GM21825 (cell line): ENCODE measurements around the gene CHRNA1.

Experiments used
- ATAC-seq: cut with Tn5 transposase; IDR thresholded peaks from one replicate; pipeline ENCODE4 v1.9.1; 2021; ENCODE audit warnings: mild to moderate bottlenecking, moderate library complexity; ENCODE audit not compliant: unreplicated experiment

Gene CHRNA1

DNA sequence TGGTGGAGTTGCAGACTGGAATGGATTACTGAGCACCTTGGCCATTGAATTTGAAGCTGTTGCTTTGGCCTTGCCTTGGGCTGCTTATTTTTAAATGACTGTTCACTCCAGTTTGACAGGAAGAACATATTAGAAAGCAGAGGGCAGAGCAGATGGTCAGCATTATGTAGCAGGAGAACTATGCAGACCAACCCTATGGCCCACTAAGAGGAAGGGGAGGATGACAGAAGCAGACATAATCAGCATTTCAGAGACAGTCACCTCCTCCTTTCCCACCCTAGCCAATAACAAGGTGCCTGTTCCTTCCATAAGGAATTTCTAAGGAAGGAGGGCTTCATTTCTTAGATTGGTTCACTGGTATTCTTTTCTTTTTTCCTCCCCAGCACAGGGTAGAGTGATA is 2.4 kb downstream of the CHRNA1 start:
- no peak for ATAC-seq

DNA sequence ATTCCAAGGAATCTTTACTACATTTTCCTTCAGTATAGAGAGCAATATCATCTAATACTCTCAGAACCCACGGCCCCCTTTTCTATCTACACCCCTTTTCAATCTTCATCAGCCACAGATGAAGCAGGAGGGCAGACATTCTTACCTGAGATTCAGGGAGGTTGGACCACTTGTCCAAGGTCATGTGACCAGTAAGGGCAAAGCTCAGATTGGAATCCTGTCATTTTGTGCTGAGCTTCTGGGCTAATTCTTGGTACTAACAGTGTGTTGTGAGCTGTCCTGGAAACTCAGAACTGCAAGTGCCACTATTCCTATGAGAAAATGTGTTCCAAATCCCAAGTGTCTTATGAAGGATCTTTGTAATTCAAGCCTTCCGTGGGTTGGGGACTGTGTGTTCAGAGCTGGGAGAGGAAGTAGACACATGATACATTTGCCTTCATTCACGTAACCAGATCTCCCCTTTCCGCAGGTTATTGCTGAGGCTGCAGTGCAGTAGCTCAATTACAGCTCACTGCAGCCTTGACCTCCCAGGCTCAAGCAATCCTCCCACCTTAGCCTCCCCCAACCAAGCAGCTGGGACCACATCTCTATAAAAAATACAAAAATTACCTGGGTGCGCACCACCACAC is 3.3 kb downstream of the CHRNA1 start:
- no peak for ATAC-seq

DNA sequence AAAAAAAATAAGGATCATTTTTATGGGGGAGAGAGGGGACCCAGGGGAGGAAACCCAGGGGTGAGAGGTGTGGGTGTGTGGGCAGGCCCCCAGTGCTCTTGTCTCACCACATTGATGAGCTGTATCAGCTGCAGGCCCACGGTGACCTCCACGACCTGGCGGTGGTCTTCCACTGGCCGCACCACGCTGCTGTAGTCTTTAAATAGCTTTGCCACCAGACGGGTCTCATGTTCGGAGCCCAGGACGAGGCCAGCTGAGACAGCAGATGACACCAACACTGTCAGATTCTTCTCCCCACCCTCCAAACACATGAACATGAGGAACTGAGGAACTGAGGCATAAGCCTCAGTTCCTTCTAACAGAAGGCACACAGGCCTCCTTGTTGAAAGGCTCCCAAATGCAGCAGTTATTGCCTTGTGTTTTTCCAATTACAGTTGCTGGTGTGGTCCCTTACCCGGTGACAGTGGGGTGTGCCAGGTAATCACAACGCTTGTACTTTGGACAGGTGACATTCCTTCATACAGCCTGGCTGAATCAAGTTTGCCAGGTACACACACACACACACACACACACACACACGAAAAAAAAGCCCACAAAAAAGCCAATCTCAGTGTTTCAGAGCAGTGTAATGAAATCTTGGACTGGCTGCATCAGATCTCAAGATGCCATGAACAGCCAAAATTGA is 4.7 kb downstream of the CHRNA1 start:
- ATAC-seq = no peak

GRCh38 chr2:174756743-174757142 is 7.5 kb downstream of the CHRNA1 start:
- ATAC-seq = no peak

- peak; percentile 17 for ATAC-seq
Measured at GRCh38 chr2:174753038-174753633, 11.1 kb downstream of the CHRNA1 start.

- peak; percentile 79 for ATAC-seq
Measured at GRCh38 chr2:174752403-174753037, 11.8 kb downstream of the CHRNA1 start.

DNA sequence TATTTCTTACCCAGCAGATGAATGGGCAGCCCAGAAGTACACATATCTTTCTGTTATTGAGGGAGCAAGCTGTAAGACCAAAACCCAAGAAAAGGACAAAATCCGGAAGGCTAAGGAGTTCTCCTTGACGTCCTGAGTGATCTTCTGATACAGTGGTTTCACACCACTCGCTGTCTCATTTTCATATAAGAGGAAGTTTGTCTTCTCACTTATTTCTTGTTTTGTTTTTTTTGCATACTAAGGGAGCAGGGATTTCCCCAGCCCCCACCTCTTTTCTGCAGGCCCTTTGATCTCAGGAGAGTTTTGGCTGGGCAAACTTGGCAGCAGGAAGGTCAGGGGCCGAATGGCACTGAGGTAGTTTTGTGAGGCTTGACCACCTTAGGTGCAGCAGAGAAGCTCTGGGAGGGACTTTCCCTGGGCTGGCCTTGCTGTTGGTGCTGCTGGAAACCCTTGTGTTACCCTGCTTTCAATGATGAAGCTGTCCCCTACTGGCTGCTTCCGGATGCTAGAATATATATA is 13.3 kb downstream of the CHRNA1 start:
- ATAC-seq = peak; percentile 53

DNA sequence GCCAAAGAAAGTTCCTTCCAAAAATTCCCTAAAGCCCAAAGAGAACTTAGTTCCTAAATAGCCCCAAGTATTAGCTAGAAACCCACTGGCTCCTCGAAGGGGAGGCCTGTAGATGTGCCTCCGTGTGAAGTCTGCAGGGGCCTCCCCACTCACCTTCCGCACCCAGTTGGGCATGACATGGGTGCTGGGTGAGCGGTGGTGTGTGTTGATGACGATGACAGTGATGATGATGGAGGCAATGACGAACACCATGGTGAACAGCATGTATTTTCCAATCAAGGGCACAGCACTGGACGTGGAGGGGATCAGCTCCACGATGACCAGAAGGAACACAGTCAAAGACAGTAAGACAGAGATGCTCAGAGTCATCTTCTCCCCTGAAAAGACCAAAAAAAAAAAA is 14.5 kb downstream of the CHRNA1 start:
- ATAC-seq = no peak

GRCh38 chr2:174748948-174749347 is 15.3 kb downstream of the CHRNA1 start:
- no peak for ATAC-seq

DNA sequence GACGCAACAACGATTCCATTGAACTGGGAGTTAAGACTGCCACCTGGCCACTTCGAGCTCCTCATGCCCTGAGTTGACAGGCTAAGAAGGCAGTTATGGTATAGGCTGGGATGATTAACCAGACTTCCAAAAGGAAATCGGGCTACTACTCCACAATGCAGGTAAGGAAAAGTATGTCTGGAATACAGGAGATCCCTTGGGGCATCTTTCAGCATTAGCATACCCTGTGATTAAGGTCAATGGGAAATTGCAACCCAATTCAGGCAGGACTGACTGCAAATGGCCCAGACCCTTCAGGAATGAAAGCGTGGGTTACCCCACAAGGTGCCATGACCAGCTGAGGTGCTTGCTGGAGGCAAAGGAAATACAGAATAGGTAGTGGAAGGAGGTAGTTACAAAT is 19.1 kb downstream of the CHRNA1 start:
- ATAC-seq = no peak

- ATAC-seq = no peak
Measured at GRCh38 chr2:174744111-174744510, 20.2 kb downstream of the CHRNA1 start.

DNA sequence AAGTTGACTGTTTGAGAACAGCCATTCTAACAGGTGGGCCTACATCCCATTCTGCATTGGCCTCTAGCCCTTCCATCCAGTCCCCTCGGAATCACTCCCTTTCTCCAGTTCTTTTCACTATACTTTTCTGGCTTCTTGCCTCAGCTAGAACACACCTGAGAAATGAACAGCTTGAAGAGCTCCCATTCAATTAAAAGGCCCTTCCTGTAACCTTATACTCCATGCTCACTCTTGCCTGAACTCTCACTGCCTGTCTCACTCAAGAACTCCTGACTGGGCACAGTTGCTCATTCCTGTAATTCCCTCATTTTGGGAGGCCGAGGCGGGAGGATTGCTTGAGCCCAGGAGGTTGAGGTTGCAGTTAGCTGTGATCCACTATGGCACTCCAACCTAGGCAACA is 23.6 kb downstream of the CHRNA1 start:
- ATAC-seq = no peak

DNA sequence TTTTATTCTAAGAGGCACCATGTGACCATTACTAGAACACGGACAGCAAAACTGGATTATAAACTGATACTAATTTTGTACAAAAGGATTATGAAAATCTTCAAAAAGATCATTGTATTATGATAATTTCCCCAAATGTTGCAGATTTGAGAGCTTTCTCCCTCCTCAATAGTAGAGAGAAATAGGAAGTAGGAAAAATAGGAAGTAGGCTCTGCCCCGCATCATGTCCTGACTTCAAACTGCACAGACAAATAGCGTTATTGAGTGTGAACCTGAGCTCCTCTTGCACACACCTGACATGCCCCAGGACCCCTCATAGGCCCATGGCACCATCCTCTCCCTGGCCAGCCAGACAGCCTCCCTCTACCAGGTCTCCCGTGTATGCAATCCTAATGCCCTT is 25.4 kb downstream of the CHRNA1 start:
- ATAC-seq = no peak

DNA sequence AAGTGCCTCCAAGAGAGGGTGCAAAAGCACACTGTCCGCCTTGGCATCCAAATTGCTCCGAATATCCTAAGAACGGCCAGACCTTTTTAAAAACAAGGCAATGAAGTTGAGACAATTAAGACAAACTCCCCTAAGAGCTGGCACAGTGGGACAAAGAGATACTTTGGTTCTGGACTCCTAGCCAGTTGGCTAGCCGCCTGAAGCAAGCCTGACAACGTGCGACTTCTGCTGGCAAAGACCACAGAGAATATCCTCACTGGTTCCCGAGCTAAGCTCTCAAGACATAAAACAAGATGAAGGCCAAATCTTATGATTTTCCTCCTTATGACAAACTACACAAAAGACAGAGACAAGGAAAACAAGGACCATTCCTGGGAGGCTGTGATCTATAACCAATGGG is 32.7 kb downstream of the CHRNA1 start:
- no peak for ATAC-seq

DNA sequence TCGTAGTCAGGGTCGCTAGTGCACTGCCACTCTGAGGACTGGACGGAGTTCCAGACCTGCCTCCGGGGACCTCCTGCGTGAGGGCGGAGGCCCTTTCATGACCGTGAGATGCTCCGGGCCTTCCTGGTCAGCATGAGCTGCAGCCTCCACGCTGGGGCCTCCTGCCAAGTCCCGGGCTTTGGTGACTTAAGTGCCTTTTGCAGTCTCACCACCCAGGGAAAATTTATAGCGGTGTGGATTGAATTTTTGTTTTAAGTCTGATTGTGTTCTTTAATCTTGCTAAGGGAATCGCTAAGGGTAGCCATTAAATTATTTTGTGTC is 33.6 kb downstream of the CHRNA1 start:
- ATAC-seq = no peak

DNA sequence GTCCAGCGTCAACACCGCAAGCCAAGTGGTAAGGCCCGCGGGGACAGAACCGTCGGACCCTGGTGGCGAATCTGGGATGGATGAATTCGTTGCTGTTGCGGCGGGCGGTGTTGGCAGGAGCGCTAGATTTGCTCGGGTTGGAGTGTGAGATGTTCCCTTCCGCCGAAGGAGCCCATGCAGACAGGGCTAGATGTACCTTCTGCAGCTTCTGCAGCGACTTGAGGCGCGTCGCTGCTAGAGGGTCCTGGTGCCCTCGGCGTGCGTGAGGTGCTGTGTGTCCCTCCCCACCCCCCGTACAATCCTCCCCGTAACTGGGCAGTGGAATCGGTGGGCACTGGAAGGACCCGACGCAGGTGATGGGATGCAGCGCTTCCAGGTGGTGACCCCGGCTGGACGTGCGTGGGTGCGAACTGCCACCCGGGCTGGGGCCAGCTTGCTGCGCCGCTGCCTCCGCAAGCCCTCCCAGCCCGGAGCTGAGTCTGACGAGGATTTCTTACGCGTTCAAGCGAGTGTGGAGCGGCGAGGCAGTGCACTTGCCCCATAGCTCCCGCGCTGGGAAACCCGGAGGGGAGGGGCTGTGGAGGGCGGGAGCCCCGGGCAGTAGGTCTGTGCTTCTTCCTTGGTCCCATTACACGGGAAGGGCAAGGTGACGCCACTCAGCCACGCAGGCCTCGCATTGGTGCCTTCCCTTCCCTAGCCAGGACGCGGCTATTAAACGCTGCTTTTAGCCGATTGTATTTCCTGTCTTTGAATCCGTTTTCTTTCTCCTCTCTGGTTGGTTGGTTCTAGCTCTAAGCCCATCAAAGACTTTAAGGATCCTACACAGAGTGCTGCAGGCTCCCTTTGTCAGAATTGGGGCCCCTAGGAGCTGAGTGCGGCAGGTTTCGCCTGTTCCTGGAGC is 34.2 kb downstream of the CHRNA1 start:
- ATAC-seq = no peak

DNA sequence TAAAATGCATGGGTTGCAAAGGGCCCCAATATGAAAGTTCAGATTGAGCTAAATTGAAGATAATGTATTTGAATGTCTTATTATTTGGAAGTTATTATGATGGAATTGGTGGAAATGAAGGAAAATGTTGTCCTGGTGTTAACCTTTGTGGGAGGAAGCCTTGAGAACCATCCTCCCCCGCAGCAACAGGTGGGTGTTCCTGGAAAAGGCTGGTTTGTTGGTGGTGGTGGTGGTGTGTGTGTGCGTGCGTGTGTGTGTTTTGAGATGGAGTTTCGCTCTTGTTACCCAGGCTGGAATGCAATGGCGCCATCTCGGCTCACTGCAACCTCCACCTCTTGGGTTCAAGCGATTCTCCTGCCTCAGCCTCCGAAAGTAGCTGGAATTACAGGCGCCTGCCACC is 36.2 kb downstream of the CHRNA1 start:
- no peak for ATAC-seq

DNA sequence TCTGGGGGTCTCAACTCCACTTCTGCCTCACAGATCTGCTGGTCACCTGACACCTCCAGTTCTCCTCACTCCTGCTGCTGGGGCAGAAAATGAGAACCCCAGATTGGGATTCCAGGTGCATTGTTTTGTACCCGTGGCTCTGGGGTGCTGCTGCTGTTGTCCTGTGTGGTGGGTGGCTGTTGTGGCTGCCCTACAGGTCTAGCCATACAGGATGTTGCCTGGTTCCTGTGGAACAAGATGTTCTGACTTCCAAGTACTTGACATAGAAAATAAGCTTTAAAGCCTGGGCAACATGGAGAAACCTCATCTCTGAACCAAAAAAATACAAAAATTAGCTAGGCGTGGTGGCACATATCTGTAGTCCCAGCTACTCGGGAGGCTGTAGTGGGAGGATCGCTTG is 38.1 kb downstream of the CHRNA1 start:
- ATAC-seq = no peak

DNA sequence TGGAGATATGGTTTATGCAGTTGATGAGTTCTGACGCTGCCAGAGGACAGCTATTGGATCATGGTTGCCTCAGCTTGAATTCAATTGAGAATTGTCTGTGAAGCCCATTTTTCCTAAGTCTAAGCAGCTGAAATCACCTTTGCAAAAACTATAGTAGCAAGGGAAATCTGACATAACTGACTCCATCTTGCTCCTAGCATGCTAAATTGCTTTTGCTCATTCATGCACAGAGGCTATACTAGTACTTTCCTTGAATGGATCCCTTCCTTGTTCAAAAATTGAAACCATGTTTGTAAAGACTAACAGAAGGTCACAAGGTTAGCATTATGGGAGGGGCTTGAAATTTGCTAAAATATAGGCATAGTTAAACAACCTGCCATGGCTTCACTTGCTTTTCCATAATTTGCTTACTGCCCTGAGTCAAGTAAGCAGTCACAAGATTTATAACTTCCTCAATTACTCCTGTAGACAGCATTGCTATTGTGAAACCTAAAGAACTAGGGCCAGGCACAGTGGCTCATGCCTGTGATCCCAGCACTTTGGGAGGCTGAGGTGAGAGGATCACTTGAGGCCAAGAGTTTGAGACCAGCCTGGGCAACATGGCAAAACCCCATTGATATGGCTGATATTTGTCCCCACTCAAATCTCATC is 41.2 kb downstream of the CHRNA1 start:
- ATAC-seq = no peak

DNA sequence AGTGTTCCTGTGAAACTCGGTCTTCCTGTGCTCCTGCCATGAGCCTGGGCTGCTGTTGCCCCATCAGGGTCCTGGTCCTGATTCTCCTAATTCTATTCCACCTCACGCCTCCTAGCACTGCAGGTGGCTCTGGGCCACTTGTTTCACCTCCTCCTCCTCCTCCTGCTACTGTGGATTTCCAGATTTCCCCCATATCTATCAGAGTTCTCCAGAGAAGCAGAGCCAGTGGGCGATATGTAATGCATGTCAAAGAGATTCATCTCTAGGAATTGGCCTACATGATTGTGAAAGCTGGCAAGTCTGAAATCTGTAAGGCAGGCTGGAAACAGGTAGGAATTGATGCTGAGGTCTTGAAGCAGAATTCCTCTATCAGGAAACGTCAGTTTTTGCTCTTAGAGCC is 45.3 kb downstream of the CHRNA1 start:
- no peak for ATAC-seq
